HFFc6 (cell line): ENCODE results near the gene KRT8. TPM values are rescaled to one million over a fixed set of nuclear protein-coding genes. Genes with fewer than 3 reads are reported as not detected.

Experiments used
- DNase-seq: peaks from one replicate; pipeline ENCODE4 v3.0.0-alpha.2; 2018
- H3K27ac Mint-ChIP-seq: 2 replicates; pipeline ENCODE4 v1.8.0; 2020; ENCODE audit warnings: mild to moderate bottlenecking, mixed read lengths
- H3K27me3 Mint-ChIP-seq: 2 replicates; pipeline ENCODE4 v1.8.0; 2021; ENCODE audit warnings: mild to moderate bottlenecking, moderate library complexity, mixed read lengths; ENCODE audit not compliant: insufficient read depth
- H3K36me3 Mint-ChIP-seq: 2 replicates; pipeline ENCODE4 v1.8.0; 2021; ENCODE audit warnings: low read depth, mixed read lengths
- H3K4me1 Mint-ChIP-seq: 2 replicates; pipeline ENCODE4 v1.8.0; 2020; ENCODE audit warnings: low read depth, mixed read lengths
- H3K4me3 Mint-ChIP-seq: 2 replicates; pipeline ENCODE4 v1.8.0; 2020; ENCODE audit warnings: mild to moderate bottlenecking, moderate library complexity, mixed read lengths
- H3K9me3 Mint-ChIP-seq: 2 replicates; pipeline ENCODE4 v1.8.0; 2020; ENCODE audit warnings: mild to moderate bottlenecking, mixed read lengths
- total RNA-seq, 6 experiments: library from RNA; stranded (reverse); fragmentation: NEBNext Ultra II Directional; extraction: Animal tissue kit (Norgen Biotek cat#: 25700); gene quantifications; 2 replicates in 1 of 6; 3 replicates in 5 of 6; pipeline ENCODE4 v1.2.3, GENCODE V29; 2021
- TF ChIP-seq, protein P1 (sequence below): fragments of 200-600 bp; sonication (generic); IDR thresholded peaks from 2 replicates; pipeline ENCODE4 v1.5.0; 2021; ENCODE audit warnings: antibody characterized with exemption, mild to moderate bottlenecking

Gene KRT8
- total RNA-seq, 6 experiments from 2014 or later = 41.4 to 50.4 (median 44.8) TPM

DNA sequence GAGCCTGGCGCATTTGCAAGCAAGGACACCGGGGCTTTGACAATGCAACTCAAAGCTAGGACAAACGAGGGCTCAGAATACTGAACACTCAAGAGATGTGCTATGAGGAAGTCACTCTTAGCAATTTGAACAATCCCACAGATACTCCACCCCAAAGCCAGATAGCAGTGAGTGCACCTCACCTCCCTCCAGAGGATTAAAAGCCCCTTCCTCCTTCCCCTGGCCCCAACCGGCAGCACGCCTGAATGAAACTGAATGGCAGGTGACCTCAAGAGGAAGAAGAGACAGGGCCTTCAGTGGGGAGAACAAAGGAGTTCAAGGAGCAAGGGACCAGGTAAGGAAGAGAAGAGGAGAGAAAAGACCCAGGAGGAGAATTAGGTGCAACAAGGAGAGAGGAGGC is 54.2 kb downstream of the KRT8 start:
- no peak overlapping the region for H3K27ac Mint-ChIP-seq
- TF ChIP-seq, protein P1, sequence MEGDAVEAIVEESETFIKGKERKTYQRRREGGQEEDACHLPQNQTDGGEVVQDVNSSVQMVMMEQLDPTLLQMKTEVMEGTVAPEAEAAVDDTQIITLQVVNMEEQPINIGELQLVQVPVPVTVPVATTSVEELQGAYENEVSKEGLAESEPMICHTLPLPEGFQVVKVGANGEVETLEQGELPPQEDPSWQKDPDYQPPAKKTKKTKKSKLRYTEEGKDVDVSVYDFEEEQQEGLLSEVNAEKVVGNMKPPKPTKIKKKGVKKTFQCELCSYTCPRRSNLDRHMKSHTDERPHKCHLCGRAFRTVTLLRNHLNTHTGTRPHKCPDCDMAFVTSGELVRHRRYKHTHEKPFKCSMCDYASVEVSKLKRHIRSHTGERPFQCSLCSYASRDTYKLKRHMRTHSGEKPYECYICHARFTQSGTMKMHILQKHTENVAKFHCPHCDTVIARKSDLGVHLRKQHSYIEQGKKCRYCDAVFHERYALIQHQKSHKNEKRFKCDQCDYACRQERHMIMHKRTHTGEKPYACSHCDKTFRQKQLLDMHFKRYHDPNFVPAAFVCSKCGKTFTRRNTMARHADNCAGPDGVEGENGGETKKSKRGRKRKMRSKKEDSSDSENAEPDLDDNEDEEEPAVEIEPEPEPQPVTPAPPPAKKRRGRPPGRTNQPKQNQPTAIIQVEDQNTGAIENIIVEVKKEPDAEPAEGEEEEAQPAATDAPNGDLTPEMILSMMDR = no peak
- no peaks in the 10 kb centered on the region for H3K36me3 Mint-ChIP-seq
- H3K27me3 Mint-ChIP-seq = peaks cover 59% of the 10 kb centered on the region
- DNase-seq = no peak
- no peaks in the 10 kb centered on the region for H3K9me3 Mint-ChIP-seq
- H3K4me1 Mint-ChIP-seq = no peaks in the 10 kb centered on the region
- H3K4me3 Mint-ChIP-seq = no peak overlapping the region

DNA sequence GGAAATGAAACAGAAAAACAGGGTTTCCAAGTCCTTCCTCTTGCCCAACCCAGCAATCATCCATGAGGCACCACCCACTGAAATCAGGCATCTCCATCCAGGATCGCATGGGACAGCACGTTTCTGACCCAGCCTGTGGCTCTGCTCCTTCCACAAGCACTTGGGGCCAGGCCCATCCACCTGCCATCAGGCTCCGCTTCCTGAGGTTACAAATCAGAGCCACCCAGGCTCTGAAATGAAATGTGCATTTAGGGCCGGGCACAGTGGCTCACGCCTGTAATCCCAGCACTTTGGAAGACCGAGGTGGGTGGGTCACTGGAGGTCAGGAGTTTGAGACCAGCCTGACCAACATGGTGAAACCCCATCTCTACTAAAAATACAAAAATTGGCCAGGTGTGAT is 55.4 kb downstream of the KRT8 start:
- Mint-ChIP-seq H3K9me3 (no peaks in the 10 kb centered on the region), H3K36me3 (no peaks in the 10 kb centered on the region), H3K27ac (no peak overlapping the region), H3K4me3 (no peak overlapping the region), H3K4me1 (no peaks in the 10 kb centered on the region), H3K27me3 (peaks cover 57% of the 10 kb centered on the region)
- DNase-seq = no peak
- TF ChIP-seq, protein P1 = no peak

DNA sequence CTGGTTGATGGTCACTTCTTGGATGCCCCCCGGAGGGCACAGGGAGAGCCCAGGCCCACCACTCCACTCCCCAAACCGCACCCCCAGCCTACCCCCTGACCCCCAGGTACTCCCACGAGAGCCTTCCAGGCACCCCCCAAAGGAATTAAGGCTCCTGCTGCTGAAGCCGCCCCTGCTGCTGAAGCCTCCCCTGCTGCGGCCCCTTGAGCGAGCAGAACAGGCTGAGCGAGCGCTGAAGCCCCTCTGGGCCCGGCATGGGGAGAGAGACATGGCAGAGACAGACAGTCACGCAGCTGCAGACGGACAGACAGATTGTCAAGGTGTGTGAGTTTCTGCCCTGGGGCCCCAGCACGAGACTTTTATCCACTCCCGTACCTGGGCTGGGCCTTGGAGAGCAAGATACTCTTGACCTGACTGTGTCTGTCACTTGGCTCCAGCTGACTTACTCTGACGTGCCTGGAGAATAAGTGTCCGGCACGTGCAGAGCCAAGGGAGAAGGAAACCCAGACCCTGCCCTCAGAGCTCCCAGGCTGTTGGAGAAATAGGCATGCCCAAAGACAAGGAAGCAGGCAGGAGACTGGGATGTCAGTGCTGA is 56.1 kb downstream of the KRT8 start, which contains the start of gene KRT78:
KRT78 (minus strand) TSS at position 334 of the 595 bp plus-strand sequence; CDS start at position 270, 64 bp downstream.
- TF ChIP-seq, protein P1 = no peak
- Mint-ChIP-seq H3K4me3 (no peak within 1 kb of the TSS), H3K9me3 (no peaks in the 10 kb centered on the region), H3K27me3 (peaks cover 50% of the 10 kb centered on the region), H3K27ac (no peak within 1 kb of the TSS), H3K36me3 (no peaks in the 10 kb centered on the region), H3K4me1 (no peaks in the 10 kb centered on the region)
- DNase-seq = no peak

DNA sequence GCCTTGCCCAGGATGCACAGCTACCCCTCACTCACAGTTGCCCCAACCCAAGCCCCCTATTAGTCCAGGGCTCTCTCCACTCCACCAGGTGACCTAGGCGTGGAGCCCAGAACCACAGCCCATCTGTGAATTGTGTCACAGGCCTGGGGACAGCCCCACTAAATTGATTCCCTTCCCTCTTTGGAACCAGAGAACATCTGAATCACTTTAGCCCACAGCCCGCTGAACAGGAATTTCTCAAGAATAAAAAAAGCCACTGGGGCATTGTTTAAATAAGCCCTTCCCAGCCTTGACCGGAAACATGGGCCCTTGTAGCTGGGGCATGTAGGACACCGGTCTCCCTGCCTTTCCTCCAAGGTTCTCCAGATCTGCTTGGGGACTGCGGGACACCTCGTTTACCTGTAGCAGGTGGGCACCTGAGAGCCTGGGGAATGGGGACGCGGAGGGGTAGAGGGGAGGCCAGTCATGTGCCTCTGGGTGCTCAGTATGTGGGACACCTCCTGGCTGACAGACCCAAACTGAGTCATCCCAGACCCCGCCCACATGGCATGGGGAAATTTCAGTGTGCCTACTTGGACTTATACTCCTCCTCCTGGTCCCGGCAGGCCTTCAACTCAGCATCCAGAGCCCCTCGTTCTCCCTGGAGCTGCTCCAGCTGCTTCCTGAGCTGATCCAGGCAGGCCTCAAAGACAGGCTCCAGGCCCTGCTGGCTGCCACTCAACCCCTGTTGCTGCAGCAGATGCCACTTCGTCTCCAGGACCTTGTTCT is 57.4 kb downstream of the KRT8 start:
- H3K36me3 Mint-ChIP-seq = no peaks in the 10 kb centered on the region
- no peak for DNase-seq
- no peaks in the 10 kb centered on the region for H3K4me1 Mint-ChIP-seq
- no peaks in the 10 kb centered on the region for H3K9me3 Mint-ChIP-seq
- no peak overlapping the region for H3K27ac Mint-ChIP-seq
- TF ChIP-seq, protein P1 = no peak
- no peak overlapping the region for H3K4me3 Mint-ChIP-seq
- H3K27me3 Mint-ChIP-seq = peaks cover 41% of the 10 kb centered on the region

Other genes with a start within 250 kb of the KRT8 start
- not detected for gene KRT1, start 224.7 kb downstream of the KRT8 start, total RNA-seq
- gene KRT77, start 201.6 kb downstream of the KRT8 start, total RNA-seq = not detected
- gene KRT76, start 127.7 kb downstream of the KRT8 start, total RNA-seq = not detected
- not detected for gene KRT3, start 109.0 kb downstream of the KRT8 start, total RNA-seq
- under 1 TPM in 4 of 6 experiments, not detected in 2; 0.18 to 0.31 (median 0.30) TPM for gene KRT4, start 91.0 kb downstream of the KRT8 start, total RNA-seq
- gene KRT79, start 70.8 kb downstream of the KRT8 start, total RNA-seq = not detected
- gene KRT78, start 56.1 kb downstream of the KRT8 start, total RNA-seq = under 1 TPM in 1 of 6 experiments, not detected in 5; 0.30 TPM
- 100 to 1,000 TPM; 556 to 745 (median 582) TPM for gene KRT18, start 44.0 kb upstream of the KRT8 start, total RNA-seq
- 100 to 1,000 TPM; 376 to 437 (median 392) TPM for gene EIF4B, start 101.4 kb upstream of the KRT8 start, total RNA-seq
- gene TNS2, start 145.0 kb upstream of the KRT8 start, total RNA-seq = 10 to 100 TPM; 44.3 to 69.2 (median 58.9) TPM
- 10 to 100 TPM; 50.5 to 59.4 (median 54.9) TPM for gene SPRYD3, start 174.3 kb upstream of the KRT8 start, total RNA-seq
- 100 to 1,000 TPM; 317 to 444 (median 430) TPM for gene IGFBP6, start 192.6 kb upstream of the KRT8 start, total RNA-seq
- gene SOAT2, start 198.4 kb upstream of the KRT8 start, total RNA-seq = under 1 TPM; 0.12 to 0.34 (median 0.18) TPM